ENCODE measurements around the gene CFH. TPM values are rescaled to one million over a fixed set of nuclear protein-coding genes. Genes with fewer than 3 reads are reported as not detected.

Gene CFH
- total RNA-seq: 94.0 and 122 TPM in 2 replicates

GRCh38 chr1:196651637-196652215 is at the start of gene CFH:
CFH (plus strand) TSS chr1:196652043; CDS start chr1:196652118, 75 bp downstream.

GRCh38 chr1:196608390-196609369 is 43.2 kb upstream of the CFH start, which contains the start of gene KCNT2:
KCNT2 (minus strand) TSS chr1:196608440; CDS start chr1:196608309, 131 bp downstream.

GRCh38 chr1:196774603-196775002 is 122.8 kb downstream of the CFH start, which contains the start of gene CFHR3:
CFHR3 (plus strand) TSS chr1:196774840; CDS start chr1:196774887, 47 bp downstream.

Other genes starting within 250 kb of the CFH start
- gene KCNT2, start 43.6 kb upstream of the CFH start, total RNA-seq: 2.3 TPM in 2 replicates
- not detected in 2 replicates for gene CFHR3, start 122.8 kb downstream of the CFH start, total RNA-seq
- gene CFHR1, start 167.7 kb downstream of the CFH start, total RNA-seq: 0.29 TPM in 1 of 2 replicates, not detected in the other
- gene CFHR4, start 236.0 kb downstream of the CFH start, total RNA-seq: not detected in 2 replicates